Keratinocyte (primary cell): ENCODE measurements around the gene TNRC18. TPM values are rescaled to one million over a fixed set of nuclear protein-coding genes. Genes with fewer than 3 reads are reported as not detected.

ENCODE experiments used
- DNase-seq: peaks from one replicate; pipeline ENCODE4 v3.0.0-alpha.2; 2011; ENCODE audit warnings: low read depth, missing footprints, low spot score
- FAIRE-seq: peaks from 2 replicates; lab custom pipeline; 2011; peaks lifted over from hg19 to GRCh38; lab: Jason Lieb, UNC
- H2AFZ ChIP-seq: 2 replicates; pipeline ENCODE4 v1.6.0; 2012; ENCODE audit warnings: low read length, control low read depth, inconsistent platforms; ENCODE audit not compliant: control insufficient read depth
- H3K27ac ChIP-seq: 2 replicates; pipeline ENCODE4 v1.5.1; 2011; ENCODE audit warnings: low read length; ENCODE audit not compliant: control insufficient read depth, insufficient read depth
- H3K27me3 ChIP-seq: 3 replicates; pipeline ENCODE4 v1.6.0; 2011; ENCODE audit warnings: low read length; ENCODE audit not compliant: control insufficient read depth, insufficient read depth; ENCODE audit errors: extremely low read depth
- H3K36me3 ChIP-seq, 2 experiments: 2 replicates in 1 of 2; 3 replicates in 1 of 2; pipeline ENCODE4 v1.5.1; 2011; ENCODE audit warnings: low read length in 2 of 2, mild to moderate bottlenecking in 1 of 2; ENCODE audit not compliant: control insufficient read depth in 2 of 2, insufficient read depth in 2 of 2; ENCODE audit errors: extremely low read depth in 1 of 2
- H3K4me1 ChIP-seq: 3 replicates; pipeline ENCODE4 v1.5.1; 2011; ENCODE audit warnings: low read length; ENCODE audit not compliant: control insufficient read depth, insufficient read depth; ENCODE audit errors: extremely low read depth
- H3K4me2 ChIP-seq: 3 replicates; pipeline ENCODE4 v1.6.0; 2011; ENCODE audit warnings: low read depth, low read length; ENCODE audit not compliant: control insufficient read depth, insufficient read depth; ENCODE audit errors: extremely low read depth
- H3K4me3 ChIP-seq, 3 experiments: fragments of 200-600 bp in 1 of 3; sonication (generic) in 1 of 3; 2 replicates in 2 of 3; 3 replicates in 1 of 3; pipeline ENCODE4 v1.5.1; 2011 to 2016; ENCODE audit warnings: low read length in 3 of 3, mild to moderate bottlenecking in 3 of 3, control low read depth in 2 of 3, inconsistent platforms in 1 of 3, low read depth in 1 of 3, mixed read lengths in 1 of 3, mixed run types in 1 of 3, moderate library complexity in 1 of 3; ENCODE audit not compliant: control insufficient read depth in 2 of 3, insufficient read depth in 2 of 3; ENCODE audit errors: extremely low read depth in 1 of 3
- H3K79me2 ChIP-seq: 2 replicates; pipeline ENCODE4 v1.6.0; 2012; ENCODE audit warnings: low read length; ENCODE audit not compliant: control insufficient read depth, insufficient read depth
- H3K9ac ChIP-seq: 3 replicates; pipeline ENCODE4 v1.6.0; 2011; ENCODE audit warnings: low read length; ENCODE audit not compliant: control insufficient read depth, insufficient read depth; ENCODE audit errors: extremely low read depth
- H3K9me1 ChIP-seq: 3 replicates; pipeline ENCODE4 v1.6.0; 2011; ENCODE audit warnings: low read length; ENCODE audit not compliant: control insufficient read depth, insufficient read depth; ENCODE audit errors: extremely low read depth
- H3K9me3 ChIP-seq: 2 replicates; pipeline ENCODE4 v1.5.1; 2012; ENCODE audit warnings: low read depth, low read length; ENCODE audit not compliant: control insufficient read depth
- H4K20me1 ChIP-seq: 3 replicates; pipeline ENCODE4 v1.6.0; 2011; ENCODE audit warnings: low read length; ENCODE audit not compliant: control insufficient read depth, insufficient read depth; ENCODE audit errors: extremely low read depth
- CTCF ChIP-seq, 3 experiments: IDR thresholded peaks in 1 of 3; conservative IDR thresholded peaks in 1 of 3; optimal IDR thresholded peaks in 1 of 3; 2 replicates in 2 of 3; 3 replicates in 1 of 3; pipeline versions ENCODE3 to v1.5.1; 2011; ENCODE audit warnings: low read length in 3 of 3, mild to moderate bottlenecking in 3 of 3, moderate library complexity in 2 of 3, control low read depth in 1 of 3, inconsistent platforms in 1 of 3; ENCODE audit not compliant: insufficient read depth in 2 of 3; ENCODE audit errors: extremely low read depth in 1 of 3
- EZH2 ChIP-seq: IDR thresholded peaks from one replicate; pipeline ENCODE4 v1.6.1; 2012; ENCODE audit warnings: inconsistent platforms, mild to moderate bottlenecking, low read length, moderate library complexity
- dilution Hi-C: fragments of 300-500 bp; cut with MboI; formaldehyde crosslinking; loops from one replicate; pipeline ENCODE4 v1.7.0; 2020; ENCODE audit warnings: low sequenced_read_pairs; ENCODE audit not compliant: extremely low pct_ligation_motif_present
- polyA plus RNA-seq, 5 experiments: library from polyadenylated mRNA; depleted of rRNA in 3 of 5; stranded (reverse) in 3 of 5; stranded (forward) in 1 of 5; unstranded in 1 of 5; fragments of >200 nt; gene quantifications; 1 replicate in 1 of 5; 2 replicates in 3 of 5; 3 replicates in 1 of 5; pipeline versions ENCODE4 v1.2.1 to v1.2.3, GENCODE V29; 2011 to 2012; ENCODE audit warnings: missing spikeins in 2 of 5, low read depth in 1 of 5, low replicate concordance in 1 of 5

The TNRC18 gene
- polyA plus RNA-seq, 1 donor (not counting 4 experiments of a cell fraction or from before 2014, with no cell fraction given), result 13.2 TPM

- no peak for TF ChIP-seq CTCF (optimal IDR thresholded peaks at IDR 0.05 in 1 of 3, IDR thresholded peaks at IDR 0.05 in 1 of 3, conservative IDR thresholded peaks at IDR 0.05 in 1 of 3; ENCODE audit: extremely low read depth in 1 of 3, insufficient read depth in 2 of 3, low read length in 3 of 3)
- TF ChIP-seq EZH2, result no peak
- no peaks in the 10 kb centered on the region for H4K20me1 ChIP-seq
- H3K9ac ChIP-seq, result no peak overlapping the region
- H3K27ac ChIP-seq, result no peak overlapping the region
- no peaks in the 10 kb centered on the region for H3K9me3 ChIP-seq
- H3K4me3 ChIP-seq, result no peak overlapping the region
- FAIRE-seq (no peak), DNase-seq (no peak)
- H3K9me1 ChIP-seq, result no peaks in the 10 kb centered on the region
- peaks cover 6 to 9% of the 10 kb centered on the region in 2 experiments for H3K36me3 ChIP-seq
- dilution Hi-C loops, result no loop called here
- H3K79me2 ChIP-seq, result peaks cover 21% of the 10 kb centered on the region
- no peaks in the 10 kb centered on the region for H3K27me3 ChIP-seq
- peaks cover under 1% of the 10 kb centered on the region for H3K4me1 ChIP-seq
- no peak overlapping the region for H2AFZ ChIP-seq
- H3K4me2 ChIP-seq, result no peak overlapping the region
Measured at GRCh38 chr7:5403442-5403841, 20.2 kb downstream of the TNRC18 start.

GRCh38 chr7:5397736-5398135, 25.9 kb downstream of the TNRC18 start:
- H3K4me2 ChIP-seq, result peak overlapping the region; percentile 5

More at GRCh38 chr7:5397736-5398135, 25.9 kb downstream of the TNRC18 start:
- Histone ChIP-seq H3K4me1 (peaks cover 11% of the 10 kb centered on the region), H4K20me1 (no peaks in the 10 kb centered on the region), H3K4me3 (no peak overlapping the region), H3K9ac (peak overlapping the region; percentile 98), H3K27me3 (no peaks in the 10 kb centered on the region), H3K9me1 (no peaks in the 10 kb centered on the region), H3K79me2 (peaks cover 46% of the 10 kb centered on the region), H2AFZ (peak overlapping the region; percentile 33), H3K9me3 (no peaks in the 10 kb centered on the region), H3K36me3 (peaks cover 14 to 16% of the 10 kb centered on the region in 2 experiments), H3K27ac (peak overlapping the region; percentile 58)
- DNase-seq (no peak), FAIRE-seq (no peak)
- dilution Hi-C loops, result no loop called here
- TF ChIP-seq EZH2 (no peak), CTCF (optimal IDR thresholded peaks at IDR 0.05 in 1 of 3, IDR thresholded peaks at IDR 0.05 in 1 of 3, conservative IDR thresholded peaks at IDR 0.05 in 1 of 3; ENCODE audit: extremely low read depth in 1 of 3, insufficient read depth in 2 of 3, low read length in 3 of 3) (no peak)
